DMS153 (cell line): ENCODE measurements around the gene PHIP.
"Not testable (repeated sequence)": the region's sequence is repeated elsewhere in the genome, so short reads cannot be mapped to it uniquely, and the experiment has no call there.

ENCODE experiments used
- DNase-seq: peaks from one replicate; lab custom pipeline; 2025; lab: John Stamatoyannopoulos, UW

PHIP gene

GRCh38 chr6:78921168-78921567 lies 156.9 kb downstream of the PHIP start:
- DNase-seq: not testable (repeated sequence)

GRCh38 chr6:78917788-78918187 lies 160.3 kb downstream of the PHIP start:
- no peak for DNase-seq

GRCh38 chr6:78916411-78916810 lies 161.6 kb downstream of the PHIP start:
- no peak for DNase-seq

DNA sequence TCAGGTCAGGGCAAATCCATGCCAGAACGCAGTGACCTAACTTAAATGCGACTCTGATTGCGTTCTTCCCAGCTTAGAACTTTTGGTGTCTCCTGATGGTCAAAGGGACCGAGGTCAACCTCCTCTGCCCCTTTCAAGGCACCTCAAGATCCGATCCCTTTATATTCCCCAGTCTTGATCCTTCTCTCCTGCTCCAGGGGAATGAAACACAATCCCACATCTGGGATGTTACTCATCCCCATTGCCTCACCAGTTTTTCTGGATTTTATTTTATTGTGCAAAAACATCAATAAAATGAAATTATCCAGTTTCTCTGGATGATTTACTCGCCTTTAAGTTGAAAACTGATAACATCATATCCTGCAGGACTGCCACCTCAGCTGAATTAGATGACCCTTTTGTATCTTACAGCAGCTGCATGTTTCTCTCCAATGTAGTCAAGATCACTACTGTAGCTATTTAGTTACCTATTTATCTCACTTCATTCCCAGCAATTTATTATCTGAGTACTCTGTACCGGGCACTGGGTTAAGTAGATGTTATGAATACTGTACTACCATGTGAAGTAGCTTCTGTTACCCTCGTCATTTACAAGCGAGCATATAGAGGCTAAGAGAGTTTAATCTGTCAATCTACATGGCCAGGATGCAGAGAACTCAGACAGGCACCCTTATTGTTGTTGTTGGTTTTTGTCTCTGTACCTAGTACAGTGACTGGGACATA lies 166.7 kb downstream of the PHIP start:
- no peak for DNase-seq

- DNase-seq: no peak
Measured at GRCh38 chr6:78910591-78911171, 167.4 kb downstream of the PHIP start.

- no peak for DNase-seq
Measured at GRCh38 chr6:78910010-78910409, 168.0 kb downstream of the PHIP start.

GRCh38 chr6:78909391-78909790 lies 168.7 kb downstream of the PHIP start:
- DNase-seq: no peak

DNA sequence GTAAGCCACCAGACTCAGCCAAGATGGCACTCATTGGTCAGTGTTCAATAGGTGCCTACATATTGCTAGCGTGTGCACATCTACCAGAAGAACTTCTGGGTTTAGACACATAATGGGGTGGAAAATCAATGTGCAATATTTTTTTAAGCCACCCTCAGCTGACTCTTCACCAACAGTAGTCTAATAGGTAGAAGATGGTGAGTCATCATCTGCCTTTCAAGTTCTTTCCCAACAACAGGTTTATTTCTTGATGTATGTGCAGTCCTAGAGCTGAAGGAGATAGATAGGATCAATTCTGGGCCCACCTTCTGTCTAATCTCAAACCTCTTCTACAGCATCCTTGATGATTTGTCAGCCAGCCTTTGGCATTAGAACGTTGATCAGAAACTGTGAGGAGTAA lies 169.4 kb downstream of the PHIP start:
- DNase-seq: no peak

DNA sequence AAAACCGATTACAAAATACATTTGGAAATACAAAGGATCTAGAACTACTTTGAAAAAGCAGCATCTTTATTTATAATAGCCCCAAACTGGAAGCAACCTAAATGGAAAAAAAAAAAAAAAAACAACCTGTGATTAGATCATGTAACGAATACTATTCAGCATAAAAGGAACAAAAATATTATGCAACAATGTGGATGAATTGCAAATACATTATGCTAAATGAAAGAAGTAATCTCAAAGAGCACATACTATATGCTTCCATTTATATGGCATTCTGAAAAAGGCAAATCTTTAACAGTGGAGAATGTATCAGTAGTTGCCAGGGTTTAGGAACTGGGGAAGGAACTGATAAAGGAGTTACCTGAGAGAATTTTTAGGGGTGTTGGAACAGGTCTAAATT lies 181.8 kb downstream of the PHIP start:
- no peak for DNase-seq

GRCh38 chr6:78889901-78890300 lies 188.2 kb downstream of the PHIP start:
- DNase-seq: not testable (repeated sequence)
